Right ventricle myocardium inferior (tissue), 1 donor: Measurements from ENCODE around the gene MDGA2. TPM values are rescaled to one million over a fixed set of nuclear protein-coding genes. Genes with fewer than 3 reads are reported as not detected.
"Not testable (repeated sequence)": the region's sequence is repeated elsewhere in the genome, so short reads cannot be mapped to it uniquely, and the experiment has no call there.

Experiments
- ATAC-seq: fragments of 200-7000 bp; cut with Tn5 transposase; one replicate; pipeline ENCODE4 v1.9.1; 2020; ENCODE audit warnings: mild to moderate bottlenecking, moderate library complexity
- DNase-seq: peaks from one replicate; pipeline ENCODE4 v3.0.0; 2021; ENCODE audit errors: missing footprints
- intact Hi-C: fragments of 100-400 bp; cut with DNase I; formaldehyde crosslinking; loops from one replicate; pipeline ENCODE4 v1.11.0; 2022
- total RNA-seq: library from RNA; stranded (reverse); fragmentation: NEBNext Ultra II Directional; extraction: Animal tissue kit (Norgen Biotek cat#: 25700); gene quantifications from one replicate; pipeline ENCODE4 v1.2.1, GENCODE V29; 2021
- donor health status: DM: no; HTN: yes; CAD: no; lungs with severe emphysema.

MDGA2 gene
- total RNA-seq, 1 donor from 2014 or later: not detected

DNA sequence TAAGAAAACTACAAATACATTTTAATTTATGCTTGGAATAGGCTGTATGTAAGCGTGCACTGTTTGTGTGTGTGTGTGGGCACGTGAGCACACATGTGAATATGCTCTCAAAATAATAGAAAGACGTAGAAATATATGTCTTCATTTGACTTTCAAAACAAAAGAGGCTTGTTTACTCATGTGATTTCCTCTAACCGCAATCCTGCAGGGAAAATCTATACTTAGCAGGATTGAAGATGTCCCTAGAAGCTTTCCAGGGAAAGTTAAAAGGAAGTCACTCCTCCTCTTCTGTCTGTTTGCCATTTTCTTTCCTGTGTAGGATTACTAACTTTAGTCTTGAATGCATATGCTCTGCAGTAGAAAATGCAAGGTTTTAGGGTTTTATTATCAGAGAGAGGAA is 404.7 kb downstream of the MDGA2 start:
- intact Hi-C loops: no loop called here
- no peak for ATAC-seq
- no peak for DNase-seq

DNA sequence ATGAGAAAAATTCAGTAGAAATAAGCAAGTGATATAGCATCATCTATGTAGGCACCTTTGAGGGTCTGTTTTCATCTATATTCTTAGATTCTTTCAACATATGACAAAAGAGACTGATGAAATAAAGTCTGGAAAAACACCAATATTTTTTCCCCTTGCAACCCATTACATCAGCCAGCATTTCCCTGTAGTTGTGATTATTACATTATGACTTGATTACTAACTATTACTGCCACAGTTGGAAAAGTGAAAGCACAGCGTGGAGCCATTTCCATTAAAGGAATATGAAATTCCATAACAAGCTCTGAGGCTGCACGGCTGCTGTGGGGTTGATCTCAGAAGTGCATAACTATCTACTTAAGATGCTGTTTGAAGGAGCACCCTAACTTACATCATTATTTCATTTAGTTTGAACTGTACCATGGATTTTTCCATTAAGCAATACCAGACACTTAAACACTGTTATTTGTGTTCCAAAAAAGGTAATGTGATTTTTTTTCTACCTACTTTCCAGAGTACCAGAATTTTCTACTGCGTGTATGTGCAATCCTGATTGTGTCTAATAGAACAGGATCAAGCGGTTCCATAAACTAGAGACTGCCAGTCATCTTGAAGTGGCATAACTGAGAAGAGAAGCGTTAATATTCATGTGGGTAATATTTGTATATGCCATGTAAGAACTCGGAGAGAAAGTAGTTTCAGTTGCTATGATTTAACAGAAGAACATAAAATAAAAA is 405.5 kb downstream of the MDGA2 start:
- no peak for DNase-seq
- no peak for ATAC-seq
- intact Hi-C loops: no loop called here

DNA sequence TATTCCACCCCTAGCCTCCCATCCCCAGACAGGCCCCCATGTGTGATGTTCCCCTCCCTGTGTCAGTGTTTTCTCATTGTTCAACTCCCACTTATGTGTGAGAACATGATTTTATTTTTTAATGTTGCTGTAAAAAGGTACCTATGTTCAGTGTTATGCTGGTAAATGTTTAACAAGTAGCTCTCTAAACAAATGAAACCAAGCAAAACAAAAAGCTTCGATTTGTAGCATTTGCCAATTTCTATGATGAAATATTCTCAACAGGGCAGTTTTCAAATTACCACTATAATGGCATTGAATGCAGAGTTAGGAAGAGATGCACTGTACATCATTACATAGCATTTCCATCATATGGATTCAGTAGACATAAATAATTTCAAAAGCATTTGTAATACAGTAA is 410.6 kb downstream of the MDGA2 start:
- intact Hi-C loops: no loop called here
- no peak for ATAC-seq
- no peak for DNase-seq

DNA sequence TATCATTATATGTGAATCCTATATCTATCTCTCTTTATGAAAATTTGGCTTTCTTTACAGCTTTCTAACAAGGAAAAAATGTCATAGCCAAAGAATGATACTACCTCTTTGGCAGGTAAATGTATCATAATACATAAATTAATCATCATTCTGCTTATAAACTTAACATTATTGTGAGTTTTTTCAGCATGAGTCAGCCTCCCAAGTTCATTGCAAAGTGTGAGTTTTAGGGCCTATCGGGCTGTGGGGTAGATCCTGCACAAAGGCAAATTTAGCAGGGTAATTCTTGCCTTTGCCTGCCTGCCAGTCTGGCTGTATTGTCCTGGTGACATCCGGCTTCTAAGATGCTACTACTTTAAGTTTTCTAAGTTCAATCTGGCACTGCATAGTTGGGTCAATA is 412.6 kb downstream of the MDGA2 start:
- ATAC-seq: no peak
- no peak for DNase-seq
- intact Hi-C loops: no loop called here

DNA sequence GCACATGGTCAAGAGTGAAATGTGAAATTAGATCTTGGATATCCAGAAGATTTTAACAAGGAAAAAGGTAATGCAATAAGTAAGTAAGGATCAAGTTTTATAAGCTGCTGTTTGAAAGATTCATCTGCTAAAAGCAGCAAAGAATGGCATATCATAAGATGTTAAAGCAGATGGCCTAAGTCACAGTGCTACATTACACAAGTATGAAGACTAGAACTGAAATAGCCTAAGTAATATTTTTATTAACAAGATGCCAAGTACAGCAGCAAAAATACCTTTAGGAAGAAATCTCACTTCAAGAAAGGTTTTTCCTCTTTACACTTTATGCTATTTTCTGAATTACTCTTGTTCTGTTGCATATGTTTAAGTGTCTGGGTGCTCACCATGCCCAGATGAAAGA is 414.1 kb downstream of the MDGA2 start:
- DNase-seq (no peak), ATAC-seq (no peak)
- intact Hi-C loops: no loop called here

DNA sequence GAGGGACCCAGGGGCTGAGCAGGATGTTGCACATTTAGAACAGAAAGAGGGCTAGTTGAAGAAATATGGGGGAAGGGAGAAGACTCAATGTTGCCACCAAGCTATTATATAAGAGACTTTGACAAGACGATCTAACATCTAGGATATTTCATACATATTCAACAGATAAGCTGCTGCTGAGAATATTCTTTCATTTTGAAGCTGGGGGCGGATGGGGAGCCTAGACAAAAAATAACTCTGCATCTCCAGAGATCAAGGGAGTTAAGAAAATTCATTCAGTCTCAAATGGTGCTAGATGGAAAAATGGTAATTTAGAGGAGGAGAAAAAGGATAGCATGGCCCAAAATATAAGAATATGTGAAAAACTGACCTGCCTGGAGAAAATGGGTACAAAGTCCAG is 415.6 kb downstream of the MDGA2 start:
- no peak for ATAC-seq
- intact Hi-C loops: no loop called here
- no peak for DNase-seq

DNA sequence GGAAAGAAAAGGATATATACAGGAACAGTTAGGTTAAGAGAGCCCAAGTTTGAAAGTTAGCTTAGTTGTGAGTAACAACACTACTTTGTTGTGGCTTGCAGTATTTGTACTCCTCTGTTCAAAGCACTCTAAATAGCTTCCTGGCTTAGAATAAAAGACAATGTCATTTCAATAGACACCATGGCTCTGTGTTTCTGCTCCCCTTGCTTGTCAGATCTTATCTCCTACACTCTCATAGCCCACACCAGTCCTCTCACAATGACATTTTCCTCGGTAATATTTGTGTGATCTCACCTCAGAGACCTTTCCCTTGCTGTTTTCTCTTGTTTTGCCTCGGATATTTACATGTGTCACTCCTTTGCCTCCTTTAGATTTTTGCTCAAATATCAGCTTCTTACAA is 418.4 kb downstream of the MDGA2 start:
- ATAC-seq: no peak
- intact Hi-C loops: no loop called here
- DNase-seq: no peak

DNA sequence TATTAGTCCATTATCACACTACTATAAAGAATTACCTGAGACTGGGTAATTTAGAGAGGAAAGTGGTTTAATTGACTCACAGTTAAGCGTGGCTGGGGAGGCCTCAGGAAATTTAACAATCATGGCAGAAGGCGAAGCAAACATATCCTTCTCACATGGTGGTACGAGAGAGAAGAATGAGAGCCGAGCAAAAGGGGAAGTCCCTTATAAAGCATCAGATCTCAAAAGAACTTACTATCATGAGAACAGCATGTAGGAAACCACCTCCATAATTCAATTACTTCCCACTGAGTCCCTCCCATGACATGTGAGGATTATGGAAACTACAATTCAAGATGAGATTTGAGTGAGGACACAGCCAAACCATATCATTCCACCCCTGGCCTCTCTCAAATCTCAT is 422.6 kb downstream of the MDGA2 start:
- ATAC-seq: no peak
- no peak for DNase-seq
- intact Hi-C loops: no loop called here

DNA sequence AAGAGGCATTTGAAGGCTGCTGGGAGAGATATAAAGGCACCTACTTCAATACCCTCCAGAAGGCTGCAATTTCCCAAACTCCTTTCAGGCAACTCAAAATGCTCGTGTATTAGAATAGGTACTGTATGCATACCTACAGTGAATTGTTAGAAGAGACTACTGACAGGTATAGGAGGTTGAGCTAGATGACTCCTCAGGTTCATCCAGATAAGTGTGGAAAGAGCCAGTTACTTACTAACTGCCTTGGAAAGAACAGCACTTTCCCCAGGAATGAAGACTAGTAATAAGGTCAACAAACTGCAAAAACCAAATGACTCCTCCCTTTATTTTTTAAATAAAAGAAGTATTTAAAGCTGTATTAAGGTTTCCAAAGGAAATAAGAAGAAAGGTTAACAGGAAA is 429.0 kb downstream of the MDGA2 start:
- DNase-seq (no peak), ATAC-seq (no peak)
- intact Hi-C loops: no loop called here

DNA sequence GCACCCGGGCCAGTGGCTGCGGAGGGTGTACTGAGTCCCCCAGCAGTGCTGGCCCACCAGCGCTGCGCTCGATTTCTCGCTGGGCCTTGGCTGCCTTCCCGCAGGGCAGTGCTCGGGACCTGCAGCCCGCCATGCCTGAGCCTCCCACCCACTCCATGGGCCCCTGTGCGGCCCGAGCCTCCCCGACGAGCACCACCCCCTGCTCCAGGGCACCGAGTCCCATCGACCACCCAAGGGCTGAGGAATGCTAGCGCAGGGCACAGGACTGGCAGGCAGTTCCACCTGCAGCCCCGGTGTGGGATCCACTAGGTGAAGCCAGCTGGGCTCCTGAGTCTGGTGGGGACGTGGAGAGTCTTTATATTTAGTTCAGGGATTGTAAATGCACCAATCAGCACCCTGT is 432.8 kb downstream of the MDGA2 start:
- intact Hi-C loops, ATAC-seq, DNase-seq: not testable (repeated sequence)

DNA sequence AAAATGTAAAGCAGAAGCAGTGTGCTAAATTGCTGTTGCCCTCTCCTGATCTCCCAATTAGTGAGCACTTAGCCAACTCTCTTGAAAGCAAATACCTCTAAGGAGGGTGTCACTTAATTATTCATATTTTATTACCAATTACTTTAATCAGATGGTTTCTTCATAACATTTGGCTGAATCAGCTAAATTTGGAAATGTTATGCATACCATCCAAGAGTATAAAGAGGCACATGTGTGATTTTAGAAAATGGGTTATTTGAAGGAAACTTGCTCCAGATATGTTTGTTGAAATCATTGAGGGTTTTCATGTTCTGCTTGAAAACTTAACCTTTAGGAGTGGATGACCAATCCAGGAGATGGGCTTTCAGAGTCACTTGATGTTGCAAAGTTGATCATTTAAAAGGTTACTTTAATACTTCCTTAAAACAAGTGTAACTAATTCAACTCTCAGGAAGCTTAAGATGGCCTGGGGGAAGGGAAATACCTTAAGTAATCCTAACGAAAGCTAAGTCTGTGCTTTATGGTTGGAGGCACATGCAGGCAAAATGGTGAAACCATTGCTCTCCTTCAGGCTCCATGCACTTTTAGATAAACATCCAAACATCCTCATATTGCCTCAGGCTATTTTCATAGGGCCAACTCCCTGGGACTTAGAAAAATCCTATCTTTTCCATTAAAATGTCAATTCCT is 434.5 kb downstream of the MDGA2 start:
- no peak for DNase-seq
- no peak for ATAC-seq
- intact Hi-C loops: no loop called here

DNA sequence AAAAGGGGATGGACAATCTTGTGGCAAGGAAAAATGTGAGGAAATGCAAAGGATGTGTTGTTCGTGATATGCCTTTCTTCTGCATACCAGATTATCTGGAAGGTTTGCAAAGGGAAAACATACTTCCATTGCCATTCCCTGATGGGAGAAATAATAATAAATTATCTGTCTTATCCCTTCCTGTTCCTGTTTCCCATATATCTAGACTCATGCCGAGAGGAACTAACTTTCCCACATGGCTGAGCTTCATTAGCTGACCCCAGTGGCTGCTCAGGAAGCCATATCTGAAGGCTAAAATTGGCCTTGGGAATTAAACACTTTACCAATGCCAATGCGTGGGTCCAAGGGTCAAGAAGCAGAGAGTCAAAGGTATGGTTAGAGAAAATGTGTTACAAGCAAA is 439.8 kb downstream of the MDGA2 start:
- ATAC-seq (no peak), DNase-seq (no peak)
- intact Hi-C loops: no loop called here

DNA sequence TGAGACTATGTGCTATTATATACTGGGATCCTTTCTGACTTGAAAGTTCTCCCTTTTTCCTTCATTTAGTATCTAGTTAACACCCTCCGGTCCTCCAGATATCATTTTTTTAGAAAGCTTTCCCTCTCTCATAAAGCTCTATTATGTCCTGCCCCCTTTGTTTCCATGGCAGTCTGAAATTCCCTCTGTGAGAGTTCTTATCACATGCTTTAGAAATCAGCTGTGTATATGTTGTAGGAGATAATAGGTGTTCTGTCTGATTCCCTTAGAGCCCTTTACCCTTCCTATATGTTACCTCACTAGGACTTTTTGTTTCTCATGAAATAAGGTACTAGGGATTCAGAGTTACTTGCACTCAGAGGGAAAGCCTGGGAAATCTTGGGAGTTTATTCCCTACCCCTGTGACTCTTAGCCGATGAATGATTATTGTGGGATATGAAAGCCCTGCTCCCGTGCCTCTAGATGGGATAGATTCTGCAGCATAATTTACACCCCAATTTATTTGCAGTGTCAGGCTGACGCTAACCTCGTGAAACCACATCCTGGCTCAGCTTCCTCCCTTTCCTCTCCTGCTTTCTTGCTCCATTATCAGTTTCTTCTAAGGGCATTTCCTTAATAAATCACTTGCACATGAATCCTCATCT is 448.4 kb downstream of the MDGA2 start:
- intact Hi-C loops: no loop called here
- DNase-seq (no peak), ATAC-seq (no peak)

DNA sequence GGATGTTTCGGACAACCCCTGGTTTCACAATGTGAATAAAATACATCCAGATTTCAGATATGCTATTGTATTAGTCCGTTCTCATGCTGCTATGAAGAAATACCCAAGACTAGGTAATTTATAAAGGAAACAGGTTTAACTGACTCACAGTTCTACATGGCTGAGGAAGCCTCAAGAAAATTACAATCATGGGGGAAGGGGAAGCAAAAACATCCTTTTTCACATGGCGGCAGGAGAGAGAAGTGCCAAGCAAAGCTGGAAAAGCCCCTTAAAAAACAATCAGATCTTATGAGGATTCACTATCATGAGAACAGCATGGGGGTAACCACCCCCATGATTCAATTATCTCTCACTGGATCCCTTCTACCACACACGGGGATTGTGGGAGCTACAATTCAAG is 451.7 kb downstream of the MDGA2 start:
- intact Hi-C loops: no loop called here
- DNase-seq: no peak
- no peak for ATAC-seq

DNA sequence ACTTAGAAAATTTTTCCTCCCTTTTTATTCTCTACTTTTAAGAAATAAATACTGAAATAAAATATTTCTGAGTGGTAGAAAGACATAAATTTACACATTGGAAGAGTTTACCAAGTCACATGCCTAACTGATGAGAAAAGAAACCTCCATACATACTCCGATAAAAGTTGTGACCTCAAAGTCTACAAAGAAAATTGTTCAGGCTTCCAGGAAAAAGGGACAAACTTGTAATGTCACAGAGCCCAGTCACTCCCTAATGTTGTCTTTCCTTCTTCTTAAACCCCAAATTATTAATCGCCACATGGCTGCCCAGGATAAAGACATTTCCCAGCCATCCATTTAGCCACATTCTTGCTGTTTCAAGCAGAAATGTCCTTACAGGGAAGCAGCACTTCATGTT is 455.3 kb downstream of the MDGA2 start:
- intact Hi-C loops: no loop called here
- ATAC-seq: no peak
- no peak for DNase-seq

DNA sequence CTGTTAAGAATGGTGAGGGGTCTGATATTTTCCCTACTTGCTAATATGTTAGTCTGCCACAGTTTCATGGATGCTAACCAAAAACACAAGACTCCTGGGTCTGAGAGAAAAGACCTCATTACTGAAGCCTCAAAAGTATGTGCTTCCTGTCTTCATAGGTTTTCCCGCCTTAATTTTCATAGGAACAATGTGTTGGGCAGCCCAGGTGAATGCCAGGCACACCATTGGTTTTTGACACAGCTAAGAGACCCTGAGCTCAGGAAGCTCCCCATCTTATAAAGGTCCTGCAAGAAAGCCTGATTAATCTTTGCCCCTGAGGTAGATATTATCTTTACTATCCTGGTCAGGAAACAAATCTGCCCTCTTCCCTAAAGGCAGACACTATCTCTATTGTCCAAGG is 464.1 kb downstream of the MDGA2 start:
- intact Hi-C loops: no loop called here
- DNase-seq (no peak), ATAC-seq (no peak)

DNA sequence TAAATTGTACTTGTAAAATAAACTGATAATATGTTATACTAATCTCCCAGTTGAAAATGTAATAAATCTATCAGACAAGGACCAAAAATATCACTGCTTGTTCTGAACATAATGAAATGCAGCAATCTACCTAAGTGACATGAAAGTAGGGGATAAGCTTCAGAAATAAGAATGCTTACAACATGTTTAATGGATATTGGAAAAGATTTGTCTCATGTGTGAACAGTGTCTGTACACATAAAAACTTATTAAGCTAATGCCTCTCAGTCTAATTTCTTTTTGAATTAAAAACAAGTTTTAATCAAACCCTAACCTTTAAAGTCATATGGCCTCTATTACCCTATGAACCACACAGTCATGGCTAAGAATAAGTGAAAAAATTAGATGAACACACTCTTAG is 465.3 kb downstream of the MDGA2 start:
- ATAC-seq (no peak), DNase-seq (no peak)
- intact Hi-C loops: no loop called here

DNA sequence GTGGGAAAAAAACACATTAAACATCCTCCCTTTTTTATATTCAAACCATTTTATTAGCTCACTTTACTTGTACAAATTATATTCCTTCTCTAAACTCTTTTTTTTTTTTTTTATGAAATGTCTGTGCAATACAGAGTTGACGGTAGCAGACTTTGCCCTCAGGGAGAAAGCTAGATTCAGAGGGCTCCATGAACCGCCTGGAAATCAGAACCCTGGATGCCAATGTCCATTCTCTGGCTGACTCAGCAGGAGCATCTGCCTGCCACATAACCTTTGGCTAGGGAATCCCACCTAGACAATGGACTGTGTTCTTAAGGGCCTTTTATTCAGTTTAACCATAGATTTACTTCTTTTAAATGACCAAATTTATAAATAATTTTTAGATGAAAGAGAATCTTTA is 467.0 kb downstream of the MDGA2 start:
- no peak for ATAC-seq
- intact Hi-C loops: no loop called here
- DNase-seq: no peak

DNA sequence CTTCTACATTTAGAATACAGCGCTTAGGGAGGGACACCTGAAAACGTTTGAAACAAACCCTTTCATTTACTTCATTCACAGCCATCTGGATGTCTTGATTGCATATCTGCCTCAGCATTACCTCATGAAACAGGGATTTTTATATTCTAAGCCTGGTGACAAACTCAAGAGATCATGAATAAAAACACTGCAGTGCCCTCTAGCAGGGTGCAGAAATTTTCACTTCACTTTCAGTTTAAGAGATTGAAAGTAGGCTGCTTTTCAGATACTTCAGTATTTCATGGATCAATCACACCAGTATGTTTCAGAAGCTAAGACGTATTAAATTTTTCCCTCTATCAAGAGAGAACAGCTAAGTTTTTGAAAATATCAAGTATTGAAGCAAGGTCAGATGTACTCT is 467.8 kb downstream of the MDGA2 start:
- ATAC-seq (no peak), DNase-seq (no peak)
- intact Hi-C loops: no loop called here

DNA sequence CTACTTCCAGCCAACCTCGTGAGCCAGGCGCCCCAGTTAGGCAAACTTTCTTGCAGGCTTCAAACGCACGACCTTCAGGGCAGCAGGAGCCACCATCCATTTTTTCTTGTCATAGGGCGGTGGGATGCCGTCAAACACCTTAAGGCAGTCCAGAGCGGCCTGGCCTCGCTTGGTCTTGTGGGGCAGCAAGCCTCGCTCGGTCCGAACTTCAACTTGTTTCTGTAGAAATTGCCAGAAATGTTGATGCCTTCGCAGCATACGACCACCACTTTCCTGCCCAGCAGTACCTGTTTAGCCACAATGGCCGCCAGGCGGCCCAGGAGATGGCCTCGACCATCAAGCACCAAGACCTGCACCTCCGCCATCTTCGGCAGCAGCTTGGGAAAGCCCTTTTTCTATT is 474.7 kb downstream of the MDGA2 start:
- DNase-seq (peak; percentile 57), ATAC-seq (no peak)
- intact Hi-C loops: no loop called here
